GM19468 (cell line): ENCODE results near the gene NEK3.
"Not testable (repeated sequence)": the region's sequence is repeated elsewhere in the genome, so short reads cannot be mapped to it uniquely, and the experiment has no call there.

ENCODE experiments used
- ATAC-seq: cut with Tn5 transposase; IDR thresholded peaks from one replicate; pipeline ENCODE4 v1.9.1; 2021; ENCODE audit warnings: mild to moderate bottlenecking, moderate library complexity, moderate number of reproducible peaks; ENCODE audit not compliant: unreplicated experiment; ENCODE audit errors: extremely low read depth

Gene NEK3

DNA sequence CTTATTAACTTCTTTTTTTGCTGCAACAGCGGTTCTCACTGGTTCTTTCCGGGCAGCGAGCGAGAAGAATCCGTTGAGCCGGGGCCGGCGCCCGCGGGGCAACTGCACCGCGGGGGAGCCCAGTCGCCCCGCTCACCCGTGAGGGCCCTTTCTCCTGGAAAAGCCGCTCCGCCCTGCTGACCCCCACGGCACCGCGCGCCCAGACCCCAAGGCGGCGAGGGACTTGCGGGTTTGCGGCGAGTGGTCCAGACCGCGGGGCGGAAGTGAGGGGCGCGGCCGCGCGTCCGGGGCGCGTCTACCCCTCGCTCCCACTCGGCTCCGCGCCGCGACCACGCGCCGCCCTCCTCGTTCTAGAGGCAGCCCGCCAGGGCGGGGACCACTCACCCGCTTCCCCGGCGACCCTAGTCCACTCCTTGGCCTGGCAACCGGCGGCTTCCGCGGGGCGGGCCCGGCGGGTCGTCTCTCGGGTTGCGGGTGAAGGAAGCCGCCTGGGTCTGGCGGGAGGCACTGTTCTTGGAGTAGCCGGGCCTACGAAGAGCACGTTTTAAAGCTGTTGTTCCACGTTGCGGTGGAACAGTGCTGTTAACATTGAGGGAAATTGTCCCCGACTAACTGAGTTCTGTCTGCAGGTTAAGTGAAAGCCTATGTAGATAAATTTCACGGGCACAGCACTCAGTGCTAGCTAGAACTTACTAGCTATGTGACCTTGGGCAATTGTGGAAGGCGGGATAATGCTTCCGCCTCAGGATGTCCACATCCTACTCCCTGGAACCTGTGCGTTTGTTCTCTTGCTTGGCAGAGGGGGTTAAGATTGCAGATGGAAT, at the start of gene NEK3:
TSS of gene NEK3 (minus strand) at position 439 of the 824 bp plus-strand sequence. CDS start 3,406 bp downstream, outside the sequence.
- ATAC-seq = peak; percentile 68

DNA sequence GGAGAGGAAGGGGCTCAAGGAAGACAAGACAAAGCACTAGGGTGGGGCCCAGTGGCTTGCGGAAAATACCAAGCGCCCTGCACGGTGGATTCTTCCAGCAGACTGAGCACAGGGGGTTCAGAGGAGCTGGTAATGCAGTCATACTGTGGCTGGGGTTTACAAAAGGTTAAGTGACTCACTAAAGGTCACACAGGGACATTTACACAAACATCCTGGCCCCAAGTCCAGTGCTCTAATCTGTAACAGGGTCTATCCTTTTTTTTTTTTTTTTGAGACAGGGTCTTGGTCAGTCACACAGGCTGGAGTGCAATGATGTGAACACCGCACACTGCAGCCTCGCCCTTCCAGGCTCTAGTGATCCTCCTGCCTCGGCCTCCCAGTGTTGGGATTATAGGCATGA, 49.0 kb upstream of the NEK3 start:
- not testable (repeated sequence) for ATAC-seq

- not testable (repeated sequence) for ATAC-seq
Measured at GRCh38 chr13:52207896-52208295, 48.5 kb upstream of the NEK3 start.

DNA sequence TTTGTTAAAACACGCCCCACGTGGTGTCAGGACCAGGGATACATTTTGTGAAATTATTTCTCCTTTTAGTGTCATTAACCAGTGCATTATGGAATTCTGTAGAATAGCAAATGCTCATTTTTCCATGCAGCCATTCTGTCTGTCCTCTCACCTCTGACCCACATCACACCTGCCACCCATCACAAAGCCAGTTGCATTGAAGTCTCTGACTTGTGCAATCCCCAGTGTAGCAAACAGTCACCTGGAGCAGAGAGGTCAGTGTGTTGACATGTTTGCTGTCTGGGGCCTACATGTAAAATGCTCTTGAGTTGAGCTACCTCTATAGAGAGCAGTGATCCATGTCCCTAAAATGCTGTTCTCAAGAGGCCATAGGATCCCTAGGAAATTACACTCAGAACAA, 47.9 kb upstream of the NEK3 start:
- not testable (repeated sequence) for ATAC-seq

DNA sequence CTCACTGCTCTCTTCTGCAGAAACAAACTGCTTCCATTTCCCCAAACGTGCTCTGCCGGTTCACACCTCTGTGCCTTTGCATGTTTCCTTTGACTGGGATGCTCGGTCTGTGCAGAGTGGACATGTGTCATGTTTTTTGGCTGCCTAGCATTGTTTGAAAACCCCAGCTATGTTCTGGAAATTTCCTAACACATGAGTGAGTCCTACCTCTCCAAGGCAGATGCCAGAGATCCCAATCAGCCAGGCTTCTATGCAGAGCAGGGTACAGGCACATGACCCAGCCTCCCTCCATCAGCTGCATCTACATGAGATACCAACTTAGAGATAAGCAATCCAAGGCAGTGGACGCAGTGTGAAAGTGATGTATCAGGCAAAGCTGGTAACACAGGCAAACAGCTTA, 45.1 kb upstream of the NEK3 start:
- ATAC-seq = not testable (repeated sequence)

DNA sequence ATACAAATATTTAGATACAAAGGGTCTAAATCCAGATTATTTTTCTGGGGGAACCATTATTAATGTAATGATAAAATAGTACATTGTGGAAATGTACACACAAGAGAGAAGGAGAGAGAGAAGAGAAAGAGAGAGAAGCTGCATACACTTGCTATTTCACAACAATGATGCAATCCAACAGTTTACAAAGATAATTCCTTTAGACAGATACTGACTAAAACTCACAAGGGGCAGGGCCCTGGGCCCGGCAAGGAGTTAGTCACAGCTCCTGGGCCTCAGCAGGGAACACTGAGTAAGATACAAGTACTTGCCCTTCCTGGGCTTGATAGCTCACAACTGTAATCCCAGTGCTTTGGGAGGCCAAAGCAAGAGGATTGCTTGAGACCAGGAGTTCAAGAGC, 44.5 kb upstream of the NEK3 start:
- not testable (repeated sequence) for ATAC-seq

DNA sequence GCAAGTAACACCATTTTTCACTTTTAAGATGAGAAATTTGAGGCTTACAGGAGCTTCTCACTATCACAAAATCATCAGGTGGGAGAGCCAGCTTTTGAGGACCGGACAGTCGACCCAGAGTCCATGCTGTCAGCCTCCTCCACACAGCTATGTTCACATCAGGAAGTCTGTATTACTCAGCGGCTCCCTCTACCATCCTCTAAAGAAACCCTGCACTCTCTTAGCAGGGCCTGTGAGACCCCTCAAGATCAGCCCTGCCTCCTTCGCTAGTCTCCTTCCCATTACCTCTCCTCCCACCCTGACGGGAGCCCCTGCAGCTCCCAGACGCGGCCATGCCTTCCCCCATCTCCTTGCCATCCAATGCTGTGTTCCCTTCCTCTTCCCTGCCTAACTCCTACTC, 43.1 kb upstream of the NEK3 start:
- not testable (repeated sequence) for ATAC-seq

GRCh38 chr13:52201439-52202193, 42.2 kb upstream of the NEK3 start:
- not testable (repeated sequence) for ATAC-seq

DNA sequence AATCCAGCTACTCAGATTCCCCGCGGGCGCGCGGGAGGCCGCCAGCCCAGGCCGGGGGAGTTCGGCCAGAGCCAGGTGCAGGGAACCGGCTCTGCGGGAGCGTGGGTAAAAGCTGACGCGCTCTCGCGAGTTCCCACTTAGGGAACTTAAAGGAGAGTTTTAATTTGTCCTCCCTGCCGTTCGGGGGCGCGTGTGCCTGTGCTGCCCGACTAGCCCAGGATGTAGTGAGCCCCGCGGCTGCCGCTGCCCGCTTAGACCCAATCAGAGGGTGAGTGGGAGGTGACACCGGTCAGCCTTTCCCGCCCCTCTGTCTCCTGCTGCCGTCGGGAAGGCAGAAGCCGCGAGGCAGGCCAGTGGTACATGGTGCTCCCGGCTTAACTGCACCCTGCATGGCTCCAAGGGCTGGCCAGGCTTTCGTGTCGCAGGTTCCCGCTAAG, 36.0 kb upstream of the NEK3 start:
- ATAC-seq = peak; percentile 50

- ATAC-seq = peak; percentile 64
Measured at GRCh38 chr13:52194184-52194868, 34.9 kb upstream of the NEK3 start.

GRCh38 chr13:52193587-52194183, 34.3 kb upstream of the NEK3 start:
- not testable (repeated sequence) for ATAC-seq

DNA sequence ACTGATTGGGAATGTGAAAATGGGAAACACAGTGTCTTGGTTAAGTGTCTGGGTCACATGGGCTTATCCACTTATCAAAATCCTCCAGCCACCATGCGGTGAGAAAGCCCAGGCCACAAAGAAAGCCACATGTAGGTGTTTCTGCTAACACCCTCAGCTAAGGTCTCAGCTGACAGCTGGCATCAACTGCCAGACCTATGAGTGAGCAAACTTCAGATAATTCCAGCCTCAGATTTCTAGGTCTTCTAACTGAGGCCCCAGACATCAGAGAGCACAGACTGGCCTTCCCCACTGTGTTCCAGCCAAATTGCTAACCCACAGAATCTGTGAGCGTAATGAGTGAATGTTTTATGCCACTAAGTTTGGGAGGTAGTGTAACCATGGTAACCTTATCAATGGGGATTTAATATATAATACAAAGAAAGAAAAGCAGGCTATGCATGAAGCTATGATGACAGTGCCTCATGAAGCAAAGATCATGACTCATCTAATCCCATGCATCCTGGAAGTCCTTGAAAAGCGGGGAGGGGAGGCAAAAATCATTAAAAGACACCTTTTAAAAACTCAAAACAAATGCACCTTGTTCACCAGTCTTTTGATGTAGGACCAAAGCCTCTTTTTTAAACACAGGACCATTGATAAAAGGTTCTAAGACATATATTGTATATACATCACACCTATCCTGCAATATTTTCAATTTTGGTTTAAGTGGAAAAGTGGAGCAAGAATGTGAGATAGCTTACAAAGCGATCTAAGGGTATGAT, 28.2 kb upstream of the NEK3 start:
- peak; percentile 74 for ATAC-seq

GRCh38 chr13:52187029-52187423, 27.6 kb upstream of the NEK3 start:
- ATAC-seq = no peak

DNA sequence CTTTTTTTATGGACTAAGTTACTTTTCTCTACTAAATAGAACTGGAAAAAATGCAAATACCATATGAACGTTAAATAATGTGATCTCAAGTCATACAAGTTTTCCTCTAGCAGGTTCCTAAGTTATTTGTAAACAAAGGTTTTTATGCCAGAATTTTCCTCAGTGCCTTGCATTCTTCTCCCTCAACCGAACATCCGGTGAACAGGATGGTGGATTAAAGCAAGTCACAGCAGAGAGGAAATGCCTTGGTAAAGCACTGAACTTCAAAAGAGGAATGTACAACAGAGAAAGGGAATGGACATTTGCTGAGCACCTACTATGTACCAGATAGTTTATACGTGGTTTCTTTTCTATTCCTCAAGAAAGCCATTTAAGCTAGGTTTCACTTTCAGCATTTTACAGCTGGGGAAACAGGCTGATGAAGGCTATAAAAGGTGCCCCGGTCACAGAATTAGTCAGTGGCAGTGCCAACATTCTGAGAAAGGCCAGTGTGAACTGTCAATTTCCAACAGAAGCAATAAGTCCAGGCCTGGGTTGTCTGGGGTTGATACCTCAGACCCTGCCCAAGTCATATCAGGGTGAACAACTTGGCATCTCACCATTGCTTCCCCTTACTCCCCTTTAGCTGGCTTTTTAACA, 22.0 kb upstream of the NEK3 start:
- ATAC-seq = not testable (repeated sequence)

DNA sequence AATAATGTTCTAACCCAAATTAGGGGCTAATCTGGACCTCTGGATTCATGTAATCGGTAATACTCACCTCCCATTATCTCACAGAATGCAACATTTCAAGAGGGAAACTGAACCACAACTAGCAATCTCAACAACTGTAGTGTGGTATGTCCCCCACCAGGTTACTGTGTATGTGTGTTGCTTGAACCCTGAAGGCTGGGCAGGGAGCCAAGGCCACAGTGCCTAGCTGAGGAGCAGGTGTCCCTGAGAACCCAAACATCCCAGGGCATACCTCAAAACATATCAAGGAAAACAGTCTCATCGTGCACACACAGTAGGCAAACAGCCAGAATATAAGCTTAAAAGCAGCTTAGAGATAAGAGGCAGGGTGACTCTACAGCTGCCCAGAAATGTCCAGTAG, 20.5 kb upstream of the NEK3 start:
- no peak for ATAC-seq

DNA sequence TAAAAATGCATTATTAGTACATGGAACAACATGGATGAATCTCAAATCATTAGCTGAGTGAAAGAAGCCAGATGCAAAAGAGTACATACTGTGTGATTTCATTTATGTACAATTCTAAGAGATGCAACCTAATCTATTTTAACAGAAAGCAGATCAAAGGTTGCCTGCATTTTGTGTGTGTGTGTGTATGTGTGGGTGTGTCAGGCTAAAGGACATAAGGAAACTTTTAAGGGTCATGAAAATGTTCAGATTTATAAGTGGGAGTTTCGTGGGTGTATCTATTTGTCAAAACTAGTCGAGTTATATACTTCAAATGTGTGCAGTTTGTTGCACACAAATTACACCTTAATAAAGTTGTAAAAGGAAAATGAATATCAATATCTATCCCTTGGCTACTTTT, 17.9 kb upstream of the NEK3 start:
- no peak for ATAC-seq

GRCh38 chr13:52173970-52174369, 14.6 kb upstream of the NEK3 start:
- ATAC-seq = not testable (repeated sequence)

GRCh38 chr13:52173373-52173772, 14.0 kb upstream of the NEK3 start:
- no peak for ATAC-seq

DNA sequence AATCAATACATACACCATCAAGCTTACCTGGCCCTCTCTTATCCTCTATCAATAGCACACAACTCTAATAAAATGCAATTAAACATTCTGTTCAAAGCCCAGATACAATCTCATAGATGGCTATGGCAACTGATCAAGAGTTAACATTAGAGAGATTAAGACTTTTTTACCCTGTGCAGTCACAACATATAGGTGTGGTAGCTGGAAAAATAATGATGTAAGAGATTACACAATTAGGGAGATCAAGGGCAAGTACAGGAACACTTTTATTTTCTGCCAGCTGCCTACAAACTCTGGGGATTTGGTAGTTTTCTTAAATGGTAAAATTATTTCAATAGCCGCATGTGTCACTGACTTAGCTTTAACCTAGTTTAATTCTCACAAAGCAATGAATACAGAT, 12.3 kb upstream of the NEK3 start:
- ATAC-seq = not testable (repeated sequence)
